HCT116 (cell line): ENCODE data around the gene SIN3A. TPM values are rescaled to one million over a fixed set of nuclear protein-coding genes. Genes with fewer than 3 reads are reported as not detected.

ENCODE experiments used
- ATAC-seq: fragments of 200-7000 bp; cut with Tn5 transposase; 2 replicates; pipeline ENCODE4 v1.9.1; 2020; ENCODE audit warnings: mild to moderate bottlenecking, moderate library complexity
- BruUV-seq: library from RNA; stranded (reverse); fragments of 400-500 nt; replicated peaks from 2 replicates; lab custom pipeline; 2021; lab: Mats Ljungman, UMichigan
- CTCF ChIA-PET: fragments of 300-600 bp; sonication (Branson Sonifier 250); formaldehyde crosslinking; loops from one replicate; lab custom pipeline; 2021; ENCODE audit warnings: antibody characterized with exemption; lab: Charles Lee
- POLR2A ChIA-PET: fragments of 300-600, 350-600 bp; sonication (Branson Sonifier 250); formaldehyde crosslinking; loops from one replicate; lab custom pipeline; 2021; ENCODE audit warnings: antibody characterized with exemption; lab: Charles Lee
- RAD21 ChIA-PET, 2 experiments: fragments of 300-600 bp; sonication (Branson Sonifier 250); formaldehyde crosslinking; loops; one replicate each; lab custom pipeline; 2023; ENCODE audit warnings: low total read pairs in 2 of 2; ENCODE audit not compliant: uncharacterized antibody in 2 of 2, unreplicated experiment in 2 of 2, low non-redundant PET in 1 of 2; lab: Charles Lee
- DNase-seq: peaks from one replicate; pipeline ENCODE4 v3.0.0-alpha.2; 2010; ENCODE audit warnings: low read depth, low spot score
- H2AFZ ChIP-seq: fragments of 200-600 bp; shearing (Covaris generic), sonication (generic); 2 replicates; pipeline ENCODE4 v1.6.1; 2017; ENCODE audit warnings: low read depth, mixed run types, mixed read lengths, antibody characterized with exemption, low read length; ENCODE audit not compliant: poor library complexity, severe bottlenecking
- H3K27ac ChIP-seq: 2 replicates; pipeline ENCODE4 v1.5.1; 2012; ENCODE audit warnings: low read depth, low read length
- H3K27me3 ChIP-seq: fragments of 200-600 bp; sonication (generic); 2 replicates; pipeline ENCODE4 v1.6.1; 2016; ENCODE audit warnings: mixed run types, low read length, mixed read lengths; ENCODE audit not compliant: insufficient read depth
- H3K36me3 ChIP-seq, 2 experiments: fragments of 200-500 bp in 1 of 2; fragments of 200-600 bp in 1 of 2; sonication (Bioruptor generic) in 1 of 2; sonication (generic) in 1 of 2; 2 replicates each; pipeline versions ENCODE4 v1.5.1 to v1.6.1; 2014 to 2016; ENCODE audit warnings: low read length in 2 of 2, inconsistent platforms in 1 of 2, mixed read lengths in 1 of 2, mixed run types in 1 of 2; ENCODE audit not compliant: insufficient read depth in 2 of 2, control insufficient read depth in 1 of 2
- H3K4me1 ChIP-seq, 2 experiments: fragments of 200-600 bp in 1 of 2; sonication (generic) in 1 of 2; 2 replicates each; pipeline versions ENCODE4 v1.5.1 to v1.6.1; 2012 to 2017; ENCODE audit warnings: low read length in 2 of 2, inconsistent platforms in 1 of 2, mild to moderate bottlenecking in 1 of 2, mixed read lengths in 1 of 2, mixed run types in 1 of 2, moderate library complexity in 1 of 2; ENCODE audit not compliant: insufficient read depth in 2 of 2, control insufficient read depth in 1 of 2
- H3K4me2 ChIP-seq: fragments of 200-600 bp; sonication (generic); 2 replicates; pipeline ENCODE4 v1.6.1; 2017; ENCODE audit warnings: mixed run types, low read length, mixed read lengths
- H3K4me3 ChIP-seq, 2 experiments: fragments of 200-600 bp in 1 of 2; sonication (generic) in 1 of 2; replicated peaks in 1 of 2; 2 replicates each; pipeline ENCODE4 v1.5.1; 2011 to 2016; ENCODE audit warnings: low read length in 2 of 2, control low read depth in 1 of 2, low read depth in 1 of 2, mild to moderate bottlenecking in 1 of 2, mixed read lengths in 1 of 2, mixed run types in 1 of 2
- H3K79me2 ChIP-seq: fragments of 200-600 bp; sonication (generic); 2 replicates; pipeline ENCODE4 v1.6.1; 2017; ENCODE audit warnings: mild to moderate bottlenecking, mixed run types, low read length, moderate library complexity, mixed read lengths; ENCODE audit not compliant: insufficient read depth
- H3K9ac ChIP-seq: fragments of 200-600 bp; sonication (generic); 2 replicates; pipeline ENCODE4 v1.6.1; 2016; ENCODE audit warnings: low read length, mixed read lengths
- H3K9me2 ChIP-seq: fragments of 200-600 bp; sonication (generic), shearing (Covaris generic); 2 replicates; pipeline ENCODE4 v1.6.1; 2017; ENCODE audit warnings: mixed run types, mild to moderate bottlenecking, moderate library complexity; ENCODE audit not compliant: insufficient read depth
- H3K9me3 ChIP-seq, 2 experiments: fragments of 200-500 bp in 1 of 2; fragments of 200-600 bp in 1 of 2; sonication (Bioruptor generic) in 1 of 2; sonication (generic) in 1 of 2; 2 replicates each; pipeline ENCODE4 v1.6.1; 2014 to 2017; ENCODE audit warnings: low read length in 2 of 2, mixed read lengths in 2 of 2, inconsistent platforms in 1 of 2, low read depth in 1 of 2, mild to moderate bottlenecking in 1 of 2, mixed run types in 1 of 2, moderate library complexity in 1 of 2; ENCODE audit not compliant: control insufficient read depth in 1 of 2, insufficient read depth in 1 of 2
- H4K20me1 ChIP-seq: fragments of 200-600 bp; sonication (generic), shearing (Covaris generic); 2 replicates; pipeline ENCODE4 v1.6.1; 2017; ENCODE audit warnings: mixed run types, mild to moderate bottlenecking, moderate library complexity; ENCODE audit not compliant: insufficient read depth
- CBX3 ChIP-seq: IDR thresholded peaks from 2 replicates; pipeline ENCODE4 v1.6.1; 2012; ENCODE audit warnings: low read depth
- CEBPB ChIP-seq: IDR thresholded peaks from 2 replicates; pipeline ENCODE4 v1.6.1; 2012; ENCODE audit warnings: low read depth
- EGR1 ChIP-seq: IDR thresholded peaks from 2 replicates; pipeline ENCODE4 v1.6.1; 2012; ENCODE audit warnings: low read depth
- ELF1 ChIP-seq: IDR thresholded peaks from 2 replicates; pipeline ENCODE4 v1.6.1; 2012; ENCODE audit warnings: low read depth, borderline replicate concordance
- EZH2 ChIP-seq: fragments of 200-600 bp; sonication (generic); IDR thresholded peaks from 2 replicates; pipeline ENCODE4 v1.6.1; 2017; ENCODE audit warnings: antibody characterized with exemption, mixed run types
- EZH2phosphoT487 ChIP-seq: fragments of 200-600 bp; IDR thresholded peaks from 2 replicates; pipeline ENCODE4 v1.6.1; 2018; ENCODE audit warnings: antibody characterized with exemption, borderline replicate concordance
- FOSL1 ChIP-seq: IDR thresholded peaks from 2 replicates; pipeline ENCODE4 v1.6.1; 2012; ENCODE audit warnings: low read depth
- POLR2A ChIP-seq: IDR thresholded peaks from 2 replicates; pipeline ENCODE4 v1.7.0; 2011; ENCODE audit warnings: borderline replicate concordance; ENCODE audit not compliant: insufficient read depth, insufficient read length; ENCODE audit errors: extremely low read depth
- POLR2AphosphoS5 ChIP-seq: IDR thresholded peaks from 2 replicates; pipeline ENCODE4 v1.6.1; 2011; ENCODE audit warnings: mild to moderate bottlenecking, low read depth, low read length, moderate library complexity
- SIN3A ChIP-seq: IDR thresholded peaks from 2 replicates; pipeline ENCODE4 v1.6.1; 2012; ENCODE audit warnings: low read depth
- SP1 ChIP-seq: IDR thresholded peaks from 2 replicates; pipeline ENCODE4 v1.6.1; 2012; ENCODE audit warnings: low read depth
- TCF7L2 ChIP-seq: IDR thresholded peaks from 2 replicates; pipeline ENCODE4 v1.7.0; 2011; ENCODE audit warnings: borderline replicate concordance, inconsistent platforms; ENCODE audit not compliant: insufficient read depth, insufficient read length; ENCODE audit errors: extremely low read depth
- ZBTB33 ChIP-seq: IDR thresholded peaks from 2 replicates; pipeline ENCODE4 v1.6.1; 2011; ENCODE audit warnings: mild to moderate bottlenecking, low read length, moderate library complexity; ENCODE audit not compliant: insufficient replicate concordance; ENCODE audit errors: extremely low read depth
- intact Hi-C: fragments of 100-400 bp; cut with micrococcal nuclease; formaldehyde crosslinking; loops from 2 replicates; pipeline ENCODE4 v1.10.0; 2022
- total RNA-seq: library from RNA; stranded (reverse); gene quantifications from one replicate; pipeline ENCODE4 v1.2.1, GENCODE V29; 2021; ENCODE audit not compliant: unreplicated experiment
- TF ChIP-seq, protein P1 (sequence below): IDR thresholded peaks from 2 replicates; pipeline ENCODE4 v1.6.1; 2012; ENCODE audit warnings: low read depth
- TF ChIP-seq, protein P2 (sequence below): IDR thresholded peaks from 2 replicates; pipeline ENCODE4 v1.6.1; 2012

The SIN3A gene
- total RNA-seq, 1 experiment from 2014 or later = 70.1 TPM

DNA sequence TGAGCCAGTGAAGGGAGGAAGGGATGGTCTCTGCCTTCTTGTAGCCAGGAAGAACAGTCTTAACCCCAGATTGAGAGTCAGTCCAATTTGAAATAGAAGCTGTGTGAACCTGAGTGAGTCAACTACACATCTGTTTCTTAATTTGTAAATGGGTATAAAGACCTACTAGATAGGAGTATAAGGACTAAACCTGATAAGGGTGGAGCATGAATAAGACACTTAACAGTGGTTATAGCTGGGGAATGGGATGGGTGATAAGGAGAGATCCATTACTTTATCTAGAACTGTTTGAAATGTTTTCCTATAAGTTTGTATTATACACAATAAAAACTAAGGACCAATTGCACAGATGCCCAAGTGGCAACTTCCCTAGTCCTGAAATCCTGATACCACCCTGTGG is 84.5 kb downstream of the SIN3A start:
- peak overlapping the region; percentile 96 for H3K9ac ChIP-seq
- H3K27ac ChIP-seq = peak overlapping the region; percentile 41; the same call in 1 of the 2 replicates
- peak overlapping the region; percentile 1 to 68 for H3K4me3 ChIP-seq
- peaks cover 6% of the 10 kb centered on the region for H3K79me2 ChIP-seq
- H2AFZ ChIP-seq = no peak overlapping the region
- intact Hi-C loops = loop anchor here (1.0 to 5.0 kb wide), 3 partner anchors 260 to 435 kb away; partner anchors contain the start of gene SNUPN
- no peak for DNase-seq
- no peaks in the 10 kb centered on the region for H3K9me3 ChIP-seq
- ChIA-PET CTCF (interaction anchor here (1.7 to 2.5 kb wide), 4 partner anchors 85 to 317 kb away, joined by 9 to 34 read pairs (median 16); partner anchors contain the start of genes IMP3 and SIN3A), RAD21 (interaction anchor here in 1 of 2 experiments (1.3 kb wide), 1 partner anchor 299 kb away, joined by 3 read pairs; no protein-coding TSS in a partner anchor), POLR2A (interaction anchor here (2.1 to 3.1 kb wide), 2 partner anchors 86 to 302 kb away, joined by 7 to 39 read pairs; partner anchors contain the start of gene SIN3A)
- BruUV-seq = TSS peak; percentile 37
- no peak for ATAC-seq
- H4K20me1 ChIP-seq = no peaks in the 10 kb centered on the region
- no peaks in the 10 kb centered on the region for H3K9me2 ChIP-seq
- peaks cover 17 to 26% of the 10 kb centered on the region in 2 experiments for H3K36me3 ChIP-seq
- peak overlapping the region; percentile 80 for H3K4me2 ChIP-seq
- no peak for TF ChIP-seq TCF7L2
- TF ChIP-seq EGR1 = no peak
- no peak for TF ChIP-seq CEBPB
- TF ChIP-seq SIN3A = no peak
- TF ChIP-seq, protein P1, sequence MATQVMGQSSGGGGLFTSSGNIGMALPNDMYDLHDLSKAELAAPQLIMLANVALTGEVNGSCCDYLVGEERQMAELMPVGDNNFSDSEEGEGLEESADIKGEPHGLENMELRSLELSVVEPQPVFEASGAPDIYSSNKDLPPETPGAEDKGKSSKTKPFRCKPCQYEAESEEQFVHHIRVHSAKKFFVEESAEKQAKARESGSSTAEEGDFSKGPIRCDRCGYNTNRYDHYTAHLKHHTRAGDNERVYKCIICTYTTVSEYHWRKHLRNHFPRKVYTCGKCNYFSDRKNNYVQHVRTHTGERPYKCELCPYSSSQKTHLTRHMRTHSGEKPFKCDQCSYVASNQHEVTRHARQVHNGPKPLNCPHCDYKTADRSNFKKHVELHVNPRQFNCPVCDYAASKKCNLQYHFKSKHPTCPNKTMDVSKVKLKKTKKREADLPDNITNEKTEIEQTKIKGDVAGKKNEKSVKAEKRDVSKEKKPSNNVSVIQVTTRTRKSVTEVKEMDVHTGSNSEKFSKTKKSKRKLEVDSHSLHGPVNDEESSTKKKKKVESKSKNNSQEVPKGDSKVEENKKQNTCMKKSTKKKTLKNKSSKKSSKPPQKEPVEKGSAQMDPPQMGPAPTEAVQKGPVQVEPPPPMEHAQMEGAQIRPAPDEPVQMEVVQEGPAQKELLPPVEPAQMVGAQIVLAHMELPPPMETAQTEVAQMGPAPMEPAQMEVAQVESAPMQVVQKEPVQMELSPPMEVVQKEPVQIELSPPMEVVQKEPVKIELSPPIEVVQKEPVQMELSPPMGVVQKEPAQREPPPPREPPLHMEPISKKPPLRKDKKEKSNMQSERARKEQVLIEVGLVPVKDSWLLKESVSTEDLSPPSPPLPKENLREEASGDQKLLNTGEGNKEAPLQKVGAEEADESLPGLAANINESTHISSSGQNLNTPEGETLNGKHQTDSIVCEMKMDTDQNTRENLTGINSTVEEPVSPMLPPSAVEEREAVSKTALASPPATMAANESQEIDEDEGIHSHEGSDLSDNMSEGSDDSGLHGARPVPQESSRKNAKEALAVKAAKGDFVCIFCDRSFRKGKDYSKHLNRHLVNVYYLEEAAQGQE = no peak
- TF ChIP-seq CBX3 = no peak
- TF ChIP-seq ZBTB33 = no peak
- no peak for TF ChIP-seq EZH2
- TF ChIP-seq POLR2AphosphoS5 = no peak
- no peak for TF ChIP-seq ELF1
- TF ChIP-seq FOSL1 = no peak
- TF ChIP-seq EZH2phosphoT487 = no peak
- no peak for TF ChIP-seq POLR2A
- TF ChIP-seq, protein P2, sequence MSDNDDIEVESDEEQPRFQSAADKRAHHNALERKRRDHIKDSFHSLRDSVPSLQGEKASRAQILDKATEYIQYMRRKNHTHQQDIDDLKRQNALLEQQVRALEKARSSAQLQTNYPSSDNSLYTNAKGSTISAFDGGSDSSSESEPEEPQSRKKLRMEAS = no peak
- no peak for TF ChIP-seq SP1
- no peaks in the 10 kb centered on the region for H3K27me3 ChIP-seq
- peaks cover 11 to 23% of the 10 kb centered on the region in 2 experiments for H3K4me1 ChIP-seq
